IMR-90 (cell line): ENCODE measurements around the gene ATG4A. TPM values are rescaled to one million over a fixed set of nuclear protein-coding genes. Genes with fewer than 3 reads are reported as not detected.

Experiments
- ATAC-seq: fragments of 200-7000 bp; cut with Tn5 transposase; 2 replicates; pipeline ENCODE4 v1.9.1; 2020; ENCODE audit warnings: low read depth, mild to moderate bottlenecking, moderate library complexity
- BruUV-seq: library from RNA; stranded (reverse); fragments of 400-500 nt; replicated peaks from 2 replicates; lab custom pipeline; 2021; lab: Mats Ljungman, UMichigan
- CTCF ChIA-PET: fragments of 300-600 bp; formaldehyde crosslinking; extraction: SDS; loops from one replicate; lab custom pipeline; 2021; ENCODE audit warnings: antibody characterized with exemption; lab: Yijun Ruan, JAX
- POLR2A ChIA-PET: fragments of 300-600 bp; sonication (Branson Sonifier 250); formaldehyde crosslinking; loops from one replicate; lab custom pipeline; 2022; ENCODE audit warnings: antibody characterized with exemption; ENCODE audit not compliant: unreplicated experiment; lab: Charles Lee
- DNase-seq: peaks from one replicate; pipeline ENCODE4 v3.0.0; 2013
- H2AFZ ChIP-seq: replicated peaks from 2 replicates; pipeline ENCODE3; 2013; ENCODE audit warnings: low read length, mild to moderate bottlenecking; ENCODE audit not compliant: poor library complexity
- H2AK5ac ChIP-seq: 2 replicates; pipeline ENCODE4 v1.6.1; 2013; ENCODE audit warnings: low read depth, low read length, inconsistent platforms
- H2AK9ac ChIP-seq: replicated peaks from 2 replicates; pipeline ENCODE3; 2013; ENCODE audit warnings: mild to moderate bottlenecking, low read depth, low read length, moderate library complexity; ENCODE audit not compliant: poor library complexity
- H2BK120ac ChIP-seq: 2 replicates; pipeline ENCODE4 v1.6.1; 2013; ENCODE audit warnings: low read depth, low read length, inconsistent platforms
- H2BK15ac ChIP-seq: 3 replicates; pipeline ENCODE4 v1.6.1; 2013; ENCODE audit warnings: low read depth, low read length, inconsistent platforms
- H2BK20ac ChIP-seq: 2 replicates; pipeline ENCODE4 v1.6.1; 2013; ENCODE audit warnings: low read depth, mild to moderate bottlenecking, inconsistent platforms, low read length, moderate library complexity
- H2BK5ac ChIP-seq: 2 replicates; pipeline ENCODE4 v1.6.1; 2013; ENCODE audit warnings: mild to moderate bottlenecking, low read depth, low read length, inconsistent platforms; ENCODE audit not compliant: poor library complexity, severe bottlenecking
- H3K14ac ChIP-seq: replicated peaks from 2 replicates; pipeline ENCODE4 v1.6.1; 2013; ENCODE audit warnings: low read depth, low read length, inconsistent platforms
- H3K18ac ChIP-seq: 2 replicates; pipeline ENCODE4 v1.6.1; 2013; ENCODE audit warnings: low read depth, low read length, control low read depth
- H3K23ac ChIP-seq: 2 replicates; pipeline ENCODE4 v1.6.1; 2013; ENCODE audit warnings: low read depth, low read length, inconsistent platforms
- H3K27ac ChIP-seq: 2 replicates; pipeline ENCODE4 v1.5.1; 2013; ENCODE audit warnings: mild to moderate bottlenecking, control low read depth, low read length; ENCODE audit not compliant: insufficient read depth
- H3K27me3 ChIP-seq: 2 replicates; pipeline ENCODE4 v1.6.1; 2013; ENCODE audit warnings: low read length; ENCODE audit not compliant: control insufficient read depth, insufficient read depth
- H3K36me3 ChIP-seq: 2 replicates; pipeline ENCODE4 v1.6.1; 2013; ENCODE audit warnings: low read length, mixed read lengths; ENCODE audit not compliant: control insufficient read depth, insufficient read depth
- H3K4ac ChIP-seq: 2 replicates; pipeline ENCODE4 v1.6.1; 2013; ENCODE audit warnings: low read depth, low read length, inconsistent platforms
- H3K4me1 ChIP-seq: 2 replicates; pipeline ENCODE4 v1.6.1; 2013; ENCODE audit warnings: low read length, mixed read lengths; ENCODE audit not compliant: control insufficient read depth, insufficient read depth
- H3K4me2 ChIP-seq: 2 replicates; pipeline ENCODE4 v1.6.1; 2013; ENCODE audit warnings: low read depth, mild to moderate bottlenecking, control low read depth, low read length, moderate library complexity
- H3K4me3 ChIP-seq: 2 replicates; pipeline ENCODE4 v1.5.1; 2013; ENCODE audit warnings: low read depth, mild to moderate bottlenecking, control low read depth, low read length, moderate library complexity; ENCODE audit not compliant: insufficient read depth
- H3K56ac ChIP-seq: 2 replicates; pipeline ENCODE4 v1.6.1; 2013; ENCODE audit warnings: low read length, inconsistent platforms; ENCODE audit not compliant: insufficient read depth; ENCODE audit errors: extremely low read depth
- H3K79me1 ChIP-seq, 2 experiments: 2 replicates each; pipeline ENCODE4 v1.6.1; 2013; ENCODE audit warnings: low read length in 2 of 2, inconsistent platforms in 1 of 2, low read depth in 1 of 2
- H3K9ac ChIP-seq: 2 replicates; pipeline ENCODE4 v1.6.1; 2013; ENCODE audit warnings: low read depth, low read length, control low read depth
- H3K9me1 ChIP-seq: 2 replicates; pipeline ENCODE4 v1.6.1; 2013; ENCODE audit warnings: low read length, inconsistent platforms; ENCODE audit not compliant: insufficient read depth
- H3K9me3 ChIP-seq: 2 replicates; pipeline ENCODE4 v1.6.1; 2013; ENCODE audit warnings: low read length; ENCODE audit not compliant: control insufficient read depth, insufficient read depth
- H4K20me1 ChIP-seq: 2 replicates; pipeline ENCODE4 v1.6.1; 2013; ENCODE audit warnings: low read length, inconsistent platforms; ENCODE audit not compliant: insufficient read depth
- H4K5ac ChIP-seq: 2 replicates; pipeline ENCODE4 v1.6.1; 2013; ENCODE audit warnings: mild to moderate bottlenecking, low read depth, low read length, control low read depth
- H4K8ac ChIP-seq, 2 experiments: 2 replicates each; pipeline ENCODE4 v1.6.1; 2013; ENCODE audit warnings: low read depth in 2 of 2, low read length in 2 of 2, control low read depth in 1 of 2, inconsistent platforms in 1 of 2
- H4K91ac ChIP-seq: 2 replicates; pipeline ENCODE4 v1.6.1; 2013; ENCODE audit warnings: low read depth, low read length, inconsistent platforms; ENCODE audit not compliant: insufficient read depth
- BHLHE40 ChIP-seq: fragments of 150-350 bp; IDR thresholded peaks from 2 replicates; pipeline ENCODE4 v1.6.1; 2016; ENCODE audit warnings: mild to moderate bottlenecking, low read depth, low read length
- CEBPB ChIP-seq: IDR thresholded peaks from 2 replicates; pipeline ENCODE4 v1.6.1; 2012; ENCODE audit warnings: low read depth, low read length, improper control_type of control experiment
- CHD1 ChIP-seq: IDR thresholded peaks from 2 replicates; pipeline ENCODE4 v1.6.1; 2012; ENCODE audit warnings: low read depth, low read length, improper control_type of control experiment
- FOS ChIP-seq: fragments of 150-350 bp; IDR thresholded peaks from 2 replicates; pipeline ENCODE4 v1.6.1; 2016; ENCODE audit warnings: low read depth, low read length
- MAFK ChIP-seq: IDR thresholded peaks from 2 replicates; pipeline ENCODE4 v1.6.1; 2012; ENCODE audit warnings: low read depth, low read length, improper control_type of control experiment
- MAZ ChIP-seq: IDR thresholded peaks from 2 replicates; pipeline ENCODE4 v1.6.1; 2012; ENCODE audit warnings: low read depth, mild to moderate bottlenecking, low read length, improper control_type of control experiment, moderate library complexity, borderline replicate concordance
- MXI1 ChIP-seq: IDR thresholded peaks from 2 replicates; pipeline ENCODE4 v1.6.1; 2012; ENCODE audit warnings: low read depth, mild to moderate bottlenecking, low read length, moderate library complexity, borderline replicate concordance
- NFE2L2 ChIP-seq: fragments of 150-350 bp; IDR thresholded peaks from 2 replicates; pipeline ENCODE4 v1.6.1; 2016; ENCODE audit warnings: low read depth, mild to moderate bottlenecking, low read length
- POLR2A ChIP-seq: IDR thresholded peaks from 2 replicates; pipeline ENCODE4 v1.6.1; 2012; ENCODE audit warnings: mild to moderate bottlenecking, low read depth, low read length
- RAD21 ChIP-seq: IDR thresholded peaks from 2 replicates; pipeline ENCODE4 v1.6.1; 2012; ENCODE audit warnings: low read length, improper control_type of control experiment
- RCOR1 ChIP-seq: IDR thresholded peaks from 2 replicates; pipeline ENCODE4 v1.6.1; 2012; ENCODE audit warnings: mild to moderate bottlenecking, low read length, improper control_type of control experiment; ENCODE audit not compliant: insufficient replicate concordance
- RFX5 ChIP-seq: IDR thresholded peaks from 2 replicates; pipeline ENCODE4 v1.8.0; 2012; ENCODE audit warnings: low read depth, mild to moderate bottlenecking, low read length, moderate library complexity
- SMC3 ChIP-seq: fragments of 150-350 bp; IDR thresholded peaks from 2 replicates; pipeline ENCODE4 v1.6.1; 2016; ENCODE audit warnings: low read depth, mild to moderate bottlenecking, antibody characterized with exemption, low read length, moderate library complexity
- WGBS, 2 experiments: methylation state at CpG; one replicate each; pipeline versions ENCODE4 v1.1.5 to v1.1.7; 2013; ENCODE audit warnings: missing lambda C conversion rate in 2 of 2; ENCODE audit not compliant: insufficient read length in 1 of 2; ENCODE audit errors: extremely low coverage in 2 of 2; 5-methylcytosine and 5-hydroxymethylcytosine counted together
- dilution Hi-C: fragments of 300-500 bp; cut with HindIII; formaldehyde crosslinking; loops from one replicate; pipeline ENCODE4 v1.14.3; 2018; ENCODE audit warnings: low sequenced_read_pairs; ENCODE audit not compliant: unreplicated experiment
- in situ Hi-C: fragments of 300-500 bp; cut with MboI; formaldehyde crosslinking; loops from 3 replicates; pipeline ENCODE4 v1.14.3; 2019; ENCODE audit warnings: low sequenced_read_pairs, inconsistent platforms, mixed read lengths
- intact Hi-C: fragments of 100-400 bp; cut with micrococcal nuclease; formaldehyde crosslinking; loops from 2 replicates; pipeline ENCODE4 v1.10.0; 2022
- polyA plus RNA-seq, 3 experiments: library from polyadenylated mRNA; depleted of rRNA; stranded (reverse); fragments of >200 nt; gene quantifications; 2 replicates each; pipeline ENCODE4 v1.2.3, GENCODE V29; 2012; ENCODE audit warnings: low replicate concordance in 1 of 3
- total RNA-seq: library from RNA; depleted of rRNA; stranded (reverse); fragments of >200 nt; gene quantifications from 2 replicates; pipeline ENCODE4 v1.2.3, GENCODE V29; 2012
- TF ChIP-seq, protein P1 (sequence below): conservative IDR thresholded peaks from 2 replicates; pipeline ENCODE4 v1.5.1; 2012; ENCODE audit warnings: mild to moderate bottlenecking, low read depth, low read length, improper control_type of control experiment
- TF ChIP-seq, protein P2 (sequence below): fragments of 150-350 bp; IDR thresholded peaks from 2 replicates; pipeline ENCODE4 v1.6.1; 2016; ENCODE audit warnings: low read depth, mild to moderate bottlenecking, low read length, moderate library complexity, borderline replicate concordance
- TF ChIP-seq, protein P3 (sequence below): fragments of 150-350 bp; IDR thresholded peaks from 2 replicates; pipeline ENCODE4 v1.6.1; 2017; ENCODE audit warnings: mild to moderate bottlenecking, antibody characterized with exemption, low read length, low read depth

The ATG4A gene
- total and polyA plus RNA-seq, 2 of the 4 experiments (the other 2 are of a cell fraction) = 8.2 to 14.7 TPM

DNA sequence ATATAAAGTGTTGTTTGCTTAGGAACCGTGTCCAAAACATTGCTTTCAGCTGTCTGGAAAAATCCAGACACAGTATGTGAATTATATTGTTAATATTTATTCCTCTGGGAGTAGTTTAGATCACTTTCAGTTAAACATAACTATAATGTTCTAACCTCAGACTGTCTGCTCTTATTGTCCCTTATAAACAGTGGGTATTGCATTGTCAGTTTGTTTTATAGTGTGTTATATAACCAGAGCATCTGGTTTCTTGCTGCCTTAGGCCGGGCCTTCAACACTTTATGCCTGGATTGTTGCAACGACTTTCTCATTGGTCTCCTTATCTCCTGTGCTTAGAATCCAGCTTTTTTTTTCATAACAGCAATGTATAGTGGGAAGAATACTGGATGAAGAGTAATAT is 26.4 kb downstream of the ATG4A start:
- Histone ChIP-seq H3K4me2 (no peak overlapping the region), H2BK5ac (no peak overlapping the region), H4K20me1 (no peaks in the 10 kb centered on the region), H2AK5ac (no peak overlapping the region), H3K9me3 (no peaks in the 10 kb centered on the region), H3K79me1 (peaks cover 0 to 2% of the 10 kb centered on the region in 2 experiments; a peak in 1 of 4 replicates), H3K4ac (no peak overlapping the region), H3K9ac (no peak overlapping the region), H3K14ac (no peak overlapping the region), H3K36me3 (no peaks in the 10 kb centered on the region), H2AK9ac (no peak overlapping the region), H3K4me3 (no peak overlapping the region), H4K8ac (no peak overlapping the region), H4K5ac (no peak overlapping the region), H4K91ac (no peak overlapping the region), H2AFZ (no peak overlapping the region), H3K27me3 (peaks cover 4% of the 10 kb centered on the region), H3K27ac (no peak overlapping the region), H3K23ac (no peak overlapping the region), H2BK20ac (no peak overlapping the region), H3K9me1 (0 out of 2 replicates have a peak, but pooled peaks cover 3% of the 10 kb centered on the region), H3K4me1 (peaks cover 8% of the 10 kb centered on the region), H3K18ac (no peak overlapping the region), H3K56ac (no peak overlapping the region), H2BK15ac (no peak overlapping the region), H2BK120ac (no peak overlapping the region)
- TF ChIP-seq, protein P1, sequence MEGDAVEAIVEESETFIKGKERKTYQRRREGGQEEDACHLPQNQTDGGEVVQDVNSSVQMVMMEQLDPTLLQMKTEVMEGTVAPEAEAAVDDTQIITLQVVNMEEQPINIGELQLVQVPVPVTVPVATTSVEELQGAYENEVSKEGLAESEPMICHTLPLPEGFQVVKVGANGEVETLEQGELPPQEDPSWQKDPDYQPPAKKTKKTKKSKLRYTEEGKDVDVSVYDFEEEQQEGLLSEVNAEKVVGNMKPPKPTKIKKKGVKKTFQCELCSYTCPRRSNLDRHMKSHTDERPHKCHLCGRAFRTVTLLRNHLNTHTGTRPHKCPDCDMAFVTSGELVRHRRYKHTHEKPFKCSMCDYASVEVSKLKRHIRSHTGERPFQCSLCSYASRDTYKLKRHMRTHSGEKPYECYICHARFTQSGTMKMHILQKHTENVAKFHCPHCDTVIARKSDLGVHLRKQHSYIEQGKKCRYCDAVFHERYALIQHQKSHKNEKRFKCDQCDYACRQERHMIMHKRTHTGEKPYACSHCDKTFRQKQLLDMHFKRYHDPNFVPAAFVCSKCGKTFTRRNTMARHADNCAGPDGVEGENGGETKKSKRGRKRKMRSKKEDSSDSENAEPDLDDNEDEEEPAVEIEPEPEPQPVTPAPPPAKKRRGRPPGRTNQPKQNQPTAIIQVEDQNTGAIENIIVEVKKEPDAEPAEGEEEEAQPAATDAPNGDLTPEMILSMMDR = no peak
- TF ChIP-seq CEBPB (no peak), POLR2A (no peak), MAZ (no peak), SMC3 (no peak), BHLHE40 (no peak), CHD1 (no peak), RFX5 (no peak), NFE2L2 (no peak), FOS (no peak), RCOR1 (no peak), MAFK (no peak), RAD21 (no peak), MXI1 (no peak)
- TF ChIP-seq, protein P2, sequence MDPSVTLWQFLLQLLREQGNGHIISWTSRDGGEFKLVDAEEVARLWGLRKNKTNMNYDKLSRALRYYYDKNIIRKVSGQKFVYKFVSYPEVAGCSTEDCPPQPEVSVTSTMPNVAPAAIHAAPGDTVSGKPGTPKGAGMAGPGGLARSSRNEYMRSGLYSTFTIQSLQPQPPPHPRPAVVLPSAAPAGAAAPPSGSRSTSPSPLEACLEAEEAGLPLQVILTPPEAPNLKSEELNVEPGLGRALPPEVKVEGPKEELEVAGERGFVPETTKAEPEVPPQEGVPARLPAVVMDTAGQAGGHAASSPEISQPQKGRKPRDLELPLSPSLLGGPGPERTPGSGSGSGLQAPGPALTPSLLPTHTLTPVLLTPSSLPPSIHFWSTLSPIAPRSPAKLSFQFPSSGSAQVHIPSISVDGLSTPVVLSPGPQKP = no peak
- TF ChIP-seq, protein P3, sequence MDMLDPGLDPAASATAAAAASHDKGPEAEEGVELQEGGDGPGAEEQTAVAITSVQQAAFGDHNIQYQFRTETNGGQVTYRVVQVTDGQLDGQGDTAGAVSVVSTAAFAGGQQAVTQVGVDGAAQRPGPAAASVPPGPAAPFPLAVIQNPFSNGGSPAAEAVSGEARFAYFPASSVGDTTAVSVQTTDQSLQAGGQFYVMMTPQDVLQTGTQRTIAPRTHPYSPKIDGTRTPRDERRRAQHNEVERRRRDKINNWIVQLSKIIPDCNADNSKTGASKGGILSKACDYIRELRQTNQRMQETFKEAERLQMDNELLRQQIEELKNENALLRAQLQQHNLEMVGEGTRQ = no peak
- peak; percentile 55 for ATAC-seq
- ChIA-PET POLR2A (no interaction called here), CTCF (no interaction called here)
- intact Hi-C loops = no loop called here
- no TSS peak for BruUV-seq
- dilution Hi-C loops = no loop called here
- DNase-seq = peak; percentile 13
- no CpG with 5 or more reads among the region's 3 CpGs for WGBS, 2 experiments
- in situ Hi-C loops = no loop called here
